Muscle layer of duodenum (tissue), 2 donors: ENCODE measurements around the gene PLOD3.

ENCODE experiments used
- H3K27ac ChIP-seq: one replicate; pipeline ENCODE4 v1.7.0; 2013; ENCODE audit warnings: mild to moderate bottlenecking, low read length
- H3K27me3 ChIP-seq: one replicate; pipeline ENCODE4 v1.7.0; 2013; ENCODE audit warnings: low read depth, mild to moderate bottlenecking, control low read depth, low read length
- H3K36me3 ChIP-seq, 2 donors: one replicate each; pipeline ENCODE4 v1.7.0; 2013; ENCODE audit warnings: low read length in 2 of 2, control low read depth in 1 of 2, mild to moderate bottlenecking in 1 of 2; ENCODE audit not compliant: insufficient read depth in 2 of 2, control insufficient read depth in 1 of 2
- H3K4me1 ChIP-seq, 2 donors: one replicate each; pipeline ENCODE4 v1.7.0; 2013; ENCODE audit warnings: low read length in 2 of 2, mild to moderate bottlenecking in 2 of 2, control low read depth in 1 of 2, moderate library complexity in 1 of 2; ENCODE audit not compliant: insufficient read depth in 2 of 2, control insufficient read depth in 1 of 2
- H3K4me3 ChIP-seq, 2 donors: one replicate each; pipeline ENCODE4 v1.7.0; 2013; ENCODE audit warnings: low read length in 2 of 2, low read depth in 1 of 2, mild to moderate bottlenecking in 1 of 2
- H3K9me3 ChIP-seq, 2 donors: one replicate each; pipeline ENCODE4 v1.7.0; 2013; ENCODE audit warnings: low read length in 2 of 2, control low read depth in 1 of 2, mild to moderate bottlenecking in 1 of 2; ENCODE audit not compliant: control insufficient read depth in 1 of 2
- donor health status: healthy.

Gene PLOD3

DNA sequence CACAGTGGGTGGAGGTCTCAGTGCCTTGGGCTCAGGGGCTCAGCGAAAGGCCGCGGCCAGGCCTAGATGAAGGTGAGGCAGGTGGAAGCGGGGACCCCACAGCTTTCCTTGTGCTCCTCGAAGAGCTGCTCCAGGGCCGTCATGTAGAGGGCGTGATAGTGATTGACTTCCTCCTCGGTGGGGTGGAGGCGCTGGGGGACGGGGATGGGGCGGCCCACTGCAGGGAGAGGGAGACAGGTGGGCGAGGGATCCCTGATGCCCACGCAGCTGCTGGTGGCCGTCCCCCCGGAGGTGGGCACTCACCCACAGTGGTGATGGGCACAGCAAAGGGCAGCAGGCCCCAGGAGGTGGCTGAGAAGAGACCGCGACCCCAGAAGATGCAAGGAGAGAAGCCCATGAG is 21.5 kb downstream of the PLOD3 start:
- peaks cover 6% of the 10 kb centered on the region for H3K27me3 ChIP-seq
- H3K36me3 ChIP-seq: no peaks in the 10 kb centered on the region
- H3K9me3 ChIP-seq: no peaks in the 10 kb centered on the region

DNA sequence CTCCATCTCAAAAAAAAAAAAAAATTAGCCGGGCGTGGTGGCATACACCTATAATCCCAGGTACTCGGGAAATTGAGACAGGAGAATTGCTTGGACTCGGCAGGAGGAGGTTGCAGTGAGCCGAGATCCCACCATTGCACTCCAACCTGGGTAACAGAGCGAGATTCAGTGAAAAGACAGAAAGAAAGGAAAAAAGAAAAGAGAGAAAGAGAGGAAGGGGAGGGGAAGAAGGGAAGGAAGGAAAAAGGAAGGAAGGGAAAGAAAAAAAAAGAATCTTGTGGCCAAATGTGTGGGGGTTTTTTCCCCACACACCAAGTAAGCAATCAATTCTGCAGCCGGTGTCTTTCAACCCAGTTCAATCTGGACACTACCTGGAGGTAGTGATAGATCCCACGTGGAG is 28.3 kb downstream of the PLOD3 start:
- no peaks in the 10 kb centered on the region for H3K4me1 ChIP-seq
- H3K4me3 ChIP-seq: no peak overlapping the region
- H3K9me3 ChIP-seq: no peaks in the 10 kb centered on the region
- H3K36me3 ChIP-seq: no peaks in the 10 kb centered on the region
- no peaks in the 10 kb centered on the region for H3K27me3 ChIP-seq
- H3K27ac ChIP-seq: no peak overlapping the region

More for the DNA sequence above, 21.5 kb downstream of the PLOD3 start:
- Histone ChIP-seq H3K4me1 (no peaks in the 10 kb centered on the region), H3K27ac (no peak overlapping the region), H3K4me3 (no peak overlapping the region)

DNA sequence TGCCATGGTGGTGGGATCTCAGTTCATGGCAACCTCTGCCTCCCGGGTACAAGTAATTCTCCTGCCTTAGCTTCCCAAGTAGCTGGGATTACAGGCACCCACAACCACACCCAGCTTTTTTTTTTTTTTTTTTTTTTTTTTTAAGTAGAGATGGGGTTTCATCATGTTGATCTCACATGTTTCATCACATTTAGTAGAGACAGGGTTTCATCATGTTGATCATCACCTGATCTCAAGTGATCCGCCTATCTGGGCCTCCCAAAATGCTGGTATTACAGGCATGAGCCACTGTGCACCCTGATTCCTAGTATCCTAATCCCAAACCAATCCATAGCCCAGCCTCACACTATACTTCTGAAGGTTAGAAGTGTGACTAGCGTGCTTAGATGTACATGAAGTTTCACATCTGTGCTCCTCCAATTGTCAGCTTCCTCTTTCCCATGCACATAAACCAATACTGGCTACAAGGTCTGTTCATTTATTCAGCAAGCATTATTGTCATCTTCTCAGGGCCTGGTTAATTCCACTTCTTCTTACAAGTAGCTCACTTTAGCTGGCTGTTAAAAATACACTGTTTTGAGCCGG is 30.4 kb downstream of the PLOD3 start:
- H3K36me3 ChIP-seq: no peaks in the 10 kb centered on the region
- no peaks in the 10 kb centered on the region for H3K4me1 ChIP-seq
- H3K27me3 ChIP-seq: no peaks in the 10 kb centered on the region
- H3K27ac ChIP-seq: no peak overlapping the region
- H3K9me3 ChIP-seq: no peaks in the 10 kb centered on the region
- no peak overlapping the region for H3K4me3 ChIP-seq

DNA sequence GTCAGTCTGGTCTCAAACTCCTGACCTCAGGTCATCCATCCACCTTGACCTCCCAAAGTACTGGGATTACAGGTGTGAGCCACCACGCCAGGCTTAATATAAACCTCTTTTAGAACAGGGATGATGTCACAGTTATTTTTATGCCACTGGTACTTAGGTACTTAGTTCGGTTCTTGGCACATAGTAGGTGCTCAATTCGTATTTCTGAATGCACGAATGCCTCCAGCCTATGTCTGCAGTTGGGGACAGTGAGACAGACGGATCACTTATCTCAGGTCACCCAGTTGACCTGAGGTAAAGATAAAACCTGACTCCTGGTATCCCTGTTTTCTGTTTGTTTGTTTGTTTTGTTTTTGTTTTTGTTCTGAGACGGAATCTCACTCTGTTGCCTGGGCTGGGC is 31.2 kb downstream of the PLOD3 start:
- Histone ChIP-seq H3K9me3 (no peaks in the 10 kb centered on the region), H3K27me3 (no peaks in the 10 kb centered on the region), H3K27ac (no peak overlapping the region), H3K36me3 (no peaks in the 10 kb centered on the region), H3K4me3 (no peak overlapping the region), H3K4me1 (no peaks in the 10 kb centered on the region)

DNA sequence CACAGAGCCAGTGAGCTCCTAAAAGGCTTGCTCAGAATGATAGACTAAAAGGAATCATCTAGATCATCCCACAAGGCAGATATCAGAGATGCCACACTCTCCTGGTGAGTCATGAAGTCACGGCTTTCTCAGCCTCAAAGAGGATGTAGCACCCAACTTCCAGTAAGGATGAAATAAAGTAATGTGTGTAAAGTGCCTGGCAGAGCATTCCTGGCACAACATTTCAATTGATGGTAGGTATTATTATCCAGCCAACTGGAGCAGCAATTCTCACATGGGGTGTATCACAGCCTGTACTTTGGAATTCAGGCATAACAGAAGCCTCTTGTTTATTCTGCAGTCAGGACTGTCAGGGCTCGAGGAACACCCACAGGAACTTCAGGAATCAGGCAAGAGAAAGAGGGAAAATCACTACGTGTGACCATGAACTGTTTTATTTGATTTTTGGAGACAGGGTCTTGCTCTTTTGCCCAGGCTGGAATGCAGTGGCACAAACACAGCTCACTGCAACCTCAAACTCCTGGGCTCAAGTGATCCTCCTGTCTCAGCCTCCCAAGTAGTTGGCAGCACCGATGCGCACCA is 32.0 kb downstream of the PLOD3 start:
- H3K9me3 ChIP-seq: no peaks in the 10 kb centered on the region
- no peak overlapping the region for H3K27ac ChIP-seq
- no peak overlapping the region for H3K4me3 ChIP-seq
- H3K27me3 ChIP-seq: peaks cover 7% of the 10 kb centered on the region
- peaks cover 0 to under 1% of the 10 kb centered on the region in 2 donors for H3K4me1 ChIP-seq
- no peaks in the 10 kb centered on the region for H3K36me3 ChIP-seq

DNA sequence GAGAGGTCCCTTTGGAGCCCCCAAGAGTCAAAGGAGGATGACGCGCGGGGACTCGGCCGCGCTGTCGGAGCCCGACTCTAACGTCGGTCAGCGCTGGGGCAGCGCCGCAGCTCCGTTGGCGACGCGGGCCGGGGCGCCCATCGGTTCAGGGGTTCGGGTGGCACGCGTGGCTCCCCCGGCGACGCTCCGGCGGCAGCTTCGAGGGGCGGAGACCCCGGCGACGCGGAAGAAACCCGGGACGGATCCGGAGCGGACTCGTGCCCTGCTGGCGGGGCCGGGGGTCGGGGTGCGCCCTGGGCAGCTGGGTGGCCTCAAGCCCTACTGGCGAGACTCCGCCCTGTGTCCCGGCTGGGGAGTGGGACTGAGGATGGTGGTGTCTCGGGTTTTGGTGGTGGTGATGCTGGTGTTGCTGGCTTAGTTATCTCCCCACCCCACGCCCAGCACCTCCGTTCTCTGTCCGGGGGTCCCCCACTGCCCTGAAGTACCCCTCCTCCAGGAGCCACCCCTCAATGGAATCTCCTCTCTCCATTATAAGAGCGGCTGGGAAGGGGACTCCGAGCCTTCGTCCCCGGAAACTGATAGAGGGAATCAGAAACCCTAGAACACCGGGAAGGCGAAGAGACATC is 37.1 kb downstream of the PLOD3 start, which contains the start of gene NAT16:
TSS of gene NAT16 (minus strand) at position 164 of the 626 bp plus-strand sequence. CDS start 5,486 bp downstream, outside the sequence.
- no peak within 1 kb of the TSS for H3K4me3 ChIP-seq
- peaks cover 0 to 16% of the 10 kb centered on the region in 2 donors for H3K4me1 ChIP-seq
- H3K36me3 ChIP-seq: no peaks in the 10 kb centered on the region
- H3K27me3 ChIP-seq: peaks cover 44% of the 10 kb centered on the region
- no peak within 1 kb of the TSS for H3K27ac ChIP-seq
- no peaks in the 10 kb centered on the region for H3K9me3 ChIP-seq

DNA sequence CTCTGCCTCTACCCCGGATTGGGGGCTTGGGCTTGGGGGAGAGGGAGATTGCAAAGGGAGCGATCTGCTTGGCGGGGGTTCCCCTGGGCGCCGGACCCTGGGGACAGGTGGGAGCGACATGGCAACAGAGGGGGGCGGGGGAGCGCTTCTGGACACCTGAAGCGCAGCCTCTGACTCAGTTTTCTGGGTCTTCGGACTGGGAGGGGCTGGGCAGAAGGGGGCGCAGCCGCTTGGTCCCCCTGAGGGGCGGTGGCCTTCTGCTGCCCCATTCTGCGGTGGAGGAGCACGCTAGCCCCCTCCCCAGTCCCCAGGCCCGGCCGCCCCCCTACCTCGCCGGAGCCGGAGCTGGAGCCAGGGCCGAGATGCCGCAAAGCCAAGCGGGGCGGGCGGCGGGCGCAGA is 37.7 kb downstream of the PLOD3 start:
- peaks cover 46% of the 10 kb centered on the region for H3K27me3 ChIP-seq
- H3K27ac ChIP-seq: no peak overlapping the region
- H3K4me1 ChIP-seq: peaks cover 0 to 16% of the 10 kb centered on the region in 2 donors
- no peaks in the 10 kb centered on the region for H3K36me3 ChIP-seq
- H3K4me3 ChIP-seq: no peak overlapping the region
- no peaks in the 10 kb centered on the region for H3K9me3 ChIP-seq

DNA sequence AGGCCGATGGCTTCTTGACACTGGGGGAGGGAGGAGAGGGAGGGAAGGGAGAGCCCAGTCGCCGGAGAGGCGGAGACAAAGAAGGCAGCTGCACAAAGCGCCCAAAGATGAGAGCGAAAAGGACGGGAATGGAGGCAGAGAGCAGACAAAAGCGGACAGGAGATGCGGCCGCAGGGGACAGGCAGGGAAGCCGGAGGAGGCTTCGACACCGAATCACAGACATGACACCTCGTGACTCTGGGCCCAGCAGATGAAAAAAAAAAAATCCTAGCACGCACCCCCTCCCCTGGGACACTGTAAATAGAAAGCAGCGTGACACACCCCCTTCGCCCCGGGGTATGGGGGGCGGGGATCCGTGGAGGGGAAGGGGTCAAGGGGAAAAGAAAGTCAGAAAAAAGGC is 38.3 kb downstream of the PLOD3 start:
- Histone ChIP-seq H3K4me3 (no peak overlapping the region), H3K27ac (no peak overlapping the region)

DNA sequence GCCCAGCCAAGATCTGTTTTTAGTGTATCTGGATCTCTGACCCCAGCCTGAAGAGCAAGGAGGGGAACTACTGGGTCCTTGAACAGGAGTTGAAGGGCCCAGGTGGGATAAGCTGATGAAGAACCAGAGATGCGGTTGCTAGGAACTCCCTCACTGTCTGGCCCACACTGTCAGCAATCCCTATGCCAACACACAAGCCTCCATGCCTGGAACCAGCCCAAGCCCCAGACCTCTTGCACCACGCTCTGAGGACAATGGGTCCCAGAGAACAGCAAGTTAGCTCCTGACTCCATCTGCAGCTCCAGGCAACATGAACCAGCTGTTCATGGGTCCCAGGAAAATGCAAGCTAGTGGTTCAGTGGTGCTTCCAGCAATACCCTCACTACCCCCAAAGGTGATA is 39.7 kb downstream of the PLOD3 start:
- Histone ChIP-seq H3K36me3 (no peaks in the 10 kb centered on the region), H3K4me1 (peaks cover 0 to 25% of the 10 kb centered on the region in 2 donors), H3K27ac (no peak overlapping the region), H3K27me3 (peaks cover 65% of the 10 kb centered on the region), H3K9me3 (no peaks in the 10 kb centered on the region), H3K4me3 (no peak overlapping the region)

More for the DNA sequence above, 38.3 kb downstream of the PLOD3 start:
- Histone ChIP-seq H3K36me3 (no peaks in the 10 kb centered on the region), H3K4me1 (peaks cover 0 to 16% of the 10 kb centered on the region in 2 donors), H3K9me3 (no peaks in the 10 kb centered on the region), H3K27me3 (peaks cover 50% of the 10 kb centered on the region)

DNA sequence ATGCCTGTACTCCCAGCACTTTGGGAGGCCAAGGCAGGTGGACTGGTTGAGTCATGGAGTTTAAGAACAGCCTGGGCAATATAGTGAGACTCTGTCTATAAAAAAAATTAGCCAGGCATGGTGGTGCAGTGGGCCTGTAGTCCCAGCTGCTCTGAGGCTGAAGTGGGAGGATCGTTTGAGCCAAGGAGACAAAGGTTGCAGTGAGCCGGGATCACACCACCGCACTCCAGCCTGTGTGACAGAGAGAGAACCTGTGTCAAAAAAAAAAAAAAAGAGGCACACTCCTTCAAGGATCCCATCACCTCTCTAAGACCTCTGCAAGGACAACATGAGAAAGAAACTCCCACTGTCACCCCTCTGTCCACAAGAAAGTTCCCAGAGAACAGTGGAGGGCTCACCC is 41.7 kb downstream of the PLOD3 start:
- Histone ChIP-seq H3K9me3 (no peaks in the 10 kb centered on the region), H3K4me1 (peaks cover 0 to 34% of the 10 kb centered on the region in 2 donors), H3K4me3 (no peak overlapping the region), H3K27me3 (peaks cover 81% of the 10 kb centered on the region), H3K36me3 (no peaks in the 10 kb centered on the region), H3K27ac (no peak overlapping the region)

DNA sequence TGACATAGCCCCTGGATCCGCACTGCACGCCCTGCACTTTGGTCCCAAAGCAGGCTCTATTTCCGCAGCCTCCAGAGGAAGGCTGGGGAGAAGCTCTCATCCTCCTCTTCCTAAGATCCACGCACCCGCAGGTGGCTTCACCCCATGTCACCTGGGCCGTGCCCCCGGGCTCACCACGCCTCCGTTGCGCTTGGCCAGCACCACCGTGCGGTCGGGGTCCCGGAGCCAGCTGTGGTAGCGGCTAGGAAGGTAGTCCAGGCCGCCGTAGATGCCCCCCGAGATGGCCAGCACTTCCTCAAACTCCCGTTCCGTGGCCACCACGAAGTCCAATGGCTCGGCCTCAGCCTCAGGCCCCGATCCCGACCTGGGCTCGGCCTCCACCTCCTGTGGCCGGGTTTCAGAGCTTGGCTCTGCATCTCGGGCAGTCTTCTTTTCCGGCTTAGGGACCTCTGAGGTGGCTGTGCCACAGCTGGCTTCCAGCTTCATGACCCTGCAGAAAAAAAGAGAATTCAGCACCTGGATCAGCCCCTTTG is 43.0 kb downstream of the PLOD3 start:
- H3K27ac ChIP-seq: no peak overlapping the region
- H3K9me3 ChIP-seq: no peaks in the 10 kb centered on the region
- peaks cover 0 to 33% of the 10 kb centered on the region in 2 donors for H3K4me1 ChIP-seq
- H3K27me3 ChIP-seq: peaks cover 83% of the 10 kb centered on the region
- no peak overlapping the region for H3K4me3 ChIP-seq
- H3K36me3 ChIP-seq: no peaks in the 10 kb centered on the region
